Measurements from ENCODE around the gene SLC30A7.

Gene SLC30A7

DNA sequence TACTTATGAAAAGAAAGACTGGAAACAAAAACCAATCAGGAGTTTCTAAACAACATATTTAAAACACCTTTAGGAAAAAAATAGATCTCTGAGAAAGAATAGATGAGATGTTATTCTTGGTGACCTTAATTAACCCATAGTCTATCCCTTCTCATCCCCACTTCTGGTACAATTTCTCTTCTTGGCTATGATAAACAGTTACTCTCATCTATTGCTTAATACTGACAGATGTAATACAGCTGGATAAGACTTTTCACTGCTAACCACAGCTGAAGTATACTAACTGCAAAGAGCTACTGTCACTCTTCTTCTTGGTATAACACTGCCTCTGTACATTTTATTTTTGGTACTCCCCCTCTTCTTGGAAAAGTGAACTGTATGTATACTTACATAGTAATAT is 16.5 kb upstream of the SLC30A7 start:
- Histone ChIP-seq H3K27me3 (ENCODE audit: control insufficient read depth in 3 of 3, insufficient read depth in 3 of 3, low read depth in 1 of 3, low read length in 3 of 3) (no peaks in the 10 kb centered on the region), H3K4me3 (ENCODE audit: low read length in 2 of 2) (no peak overlapping the region), H4K91ac (ENCODE audit: low read depth, low read length, poor library complexity) (no peak overlapping the region), H4K8ac (ENCODE audit: low read depth, low read length) (no peak overlapping the region), H2AK5ac (ENCODE audit: low read depth, low read length) (no peak overlapping the region), H3K9me3 (replicated peaks in 1 of 2; ENCODE audit: control insufficient read depth in 2 of 2, insufficient read depth in 1 of 2, low read depth in 1 of 2, low read length in 2 of 2) (no peaks in the 10 kb centered on the region), H2AFZ (ENCODE audit: low read length) (no peak overlapping the region), H3K23ac (ENCODE audit: low read depth, low read length, poor library complexity) (no peak overlapping the region), H3K14ac (ENCODE audit: low read length) (no peak overlapping the region), H3K4me1 (ENCODE audit: control insufficient read depth in 2 of 2, insufficient read depth in 1 of 2, low read depth in 1 of 2, low read length in 2 of 2) (peaks cover 0 to 2% of the 10 kb centered on the region in 2 donors), H2BK120ac (ENCODE audit: low read depth, low read length) (no peak overlapping the region), H3K9ac (ENCODE audit: low read depth, low read length, poor library complexity) (no peak overlapping the region), H2BK12ac (ENCODE audit: low read length) (no peak overlapping the region), H2BK5ac (ENCODE audit: low read length) (no peak overlapping the region), H3K4ac (ENCODE audit: low read length) (no peak overlapping the region), H3K4me2 (ENCODE audit: insufficient read depth, low read length, poor library complexity, severe bottlenecking) (no peak overlapping the region), H3K18ac (ENCODE audit: low read length) (no peak overlapping the region), H3K79me1 (ENCODE audit: low read depth, low read length) (no peaks in the 10 kb centered on the region), H2BK15ac (ENCODE audit: low read length) (no peak overlapping the region), H3K36me3 (replicated peaks in 1 of 2; ENCODE audit: control insufficient read depth in 2 of 2, insufficient read depth in 2 of 2, low read length in 2 of 2) (peaks cover 1 to 74% of the 10 kb centered on the region in 2 donors), H3K27ac (replicated peaks; ENCODE audit: low read length) (no peak overlapping the region)
- DNase-seq (ENCODE audit: low spot score): no peak

GRCh38 chr1:100881687-100882086 is 14.2 kb upstream of the SLC30A7 start:
- Histone ChIP-seq H2AFZ (ENCODE audit: low read length) (no peak overlapping the region), H3K9ac (ENCODE audit: low read depth, low read length, poor library complexity) (no peak overlapping the region), H3K9me3 (replicated peaks in 1 of 2; ENCODE audit: control insufficient read depth in 2 of 2, insufficient read depth in 1 of 2, low read depth in 1 of 2, low read length in 2 of 2) (no peaks in the 10 kb centered on the region), H3K79me1 (ENCODE audit: low read depth, low read length) (no peaks in the 10 kb centered on the region), H3K23ac (ENCODE audit: low read depth, low read length, poor library complexity) (no peak overlapping the region), H2AK5ac (ENCODE audit: low read depth, low read length) (no peak overlapping the region), H3K36me3 (replicated peaks in 1 of 2; ENCODE audit: control insufficient read depth in 2 of 2, insufficient read depth in 2 of 2, low read length in 2 of 2) (peaks cover 1 to 63% of the 10 kb centered on the region in 2 donors), H2BK120ac (ENCODE audit: low read depth, low read length) (no peak overlapping the region), H3K18ac (ENCODE audit: low read length) (no peak overlapping the region), H4K91ac (ENCODE audit: low read depth, low read length, poor library complexity) (no peak overlapping the region), H3K4me2 (ENCODE audit: insufficient read depth, low read length, poor library complexity, severe bottlenecking) (no peak overlapping the region), H3K27me3 (ENCODE audit: control insufficient read depth in 3 of 3, insufficient read depth in 3 of 3, low read depth in 1 of 3, low read length in 3 of 3) (no peaks in the 10 kb centered on the region), H2BK15ac (ENCODE audit: low read length) (no peak overlapping the region), H3K27ac (replicated peaks; ENCODE audit: low read length) (no peak overlapping the region), H3K4ac (ENCODE audit: low read length) (no peak overlapping the region), H3K4me1 (ENCODE audit: control insufficient read depth in 2 of 2, insufficient read depth in 1 of 2, low read depth in 1 of 2, low read length in 2 of 2) (no peaks in the 10 kb centered on the region), H2BK5ac (ENCODE audit: low read length) (no peak overlapping the region), H2BK12ac (ENCODE audit: low read length) (no peak overlapping the region), H3K14ac (ENCODE audit: low read length) (no peak overlapping the region), H4K8ac (ENCODE audit: low read depth, low read length) (no peak overlapping the region), H3K4me3 (ENCODE audit: low read length in 2 of 2) (no peak overlapping the region)
- DNase-seq (ENCODE audit: low spot score): no peak
- no CpG with 5 or more reads among the region's 3 CpGs for WGBS, 2 donors (ENCODE audit: extremely low coverage in 2 of 2, insufficient read length in 2 of 2, insufficient replicate concordance in 1 of 2)

- no peak overlapping the region for H2BK120ac ChIP-seq (ENCODE audit: low read depth, low read length)
- no peak overlapping the region for H2BK12ac ChIP-seq (ENCODE audit: low read length)
- no peaks in the 10 kb centered on the region for H3K9me3 ChIP-seq (replicated peaks in 1 of 2; ENCODE audit: control insufficient read depth in 2 of 2, insufficient read depth in 1 of 2, low read depth in 1 of 2, low read length in 2 of 2)
- no CpG with 5 or more reads among the region's 2 CpGs for WGBS, 2 donors (ENCODE audit: extremely low coverage in 2 of 2, insufficient read length in 2 of 2, insufficient replicate concordance in 1 of 2)
- no peak overlapping the region for H2BK5ac ChIP-seq (ENCODE audit: low read length)
- no peak overlapping the region for H2BK15ac ChIP-seq (ENCODE audit: low read length)
- H4K91ac ChIP-seq (ENCODE audit: low read depth, low read length, poor library complexity): no peak overlapping the region
- H2AFZ ChIP-seq (ENCODE audit: low read length): no peak overlapping the region
- H3K14ac ChIP-seq (ENCODE audit: low read length): no peak overlapping the region
- no peak overlapping the region for H3K4me2 ChIP-seq (ENCODE audit: insufficient read depth, low read length, poor library complexity, severe bottlenecking)
- H3K4me3 ChIP-seq (ENCODE audit: low read length in 2 of 2): no peak overlapping the region
- H2AK5ac ChIP-seq (ENCODE audit: low read depth, low read length): no peak overlapping the region
- no peak overlapping the region for H3K9ac ChIP-seq (ENCODE audit: low read depth, low read length, poor library complexity)
- no peak overlapping the region for H3K4ac ChIP-seq (ENCODE audit: low read length)
- no peak overlapping the region for H3K27ac ChIP-seq (replicated peaks; ENCODE audit: low read length)
- no peaks in the 10 kb centered on the region for H3K79me1 ChIP-seq (ENCODE audit: low read depth, low read length)
- no peak for DNase-seq (ENCODE audit: low spot score)
- peaks cover 1 to 61% of the 10 kb centered on the region in 2 donors for H3K36me3 ChIP-seq (replicated peaks in 1 of 2; ENCODE audit: control insufficient read depth in 2 of 2, insufficient read depth in 2 of 2, low read length in 2 of 2)
- H3K18ac ChIP-seq (ENCODE audit: low read length): no peak overlapping the region
- H3K4me1 ChIP-seq (ENCODE audit: control insufficient read depth in 2 of 2, insufficient read depth in 1 of 2, low read depth in 1 of 2, low read length in 2 of 2): no peaks in the 10 kb centered on the region
- H3K23ac ChIP-seq (ENCODE audit: low read depth, low read length, poor library complexity): no peak overlapping the region
- no peaks in the 10 kb centered on the region for H3K27me3 ChIP-seq (ENCODE audit: control insufficient read depth in 3 of 3, insufficient read depth in 3 of 3, low read depth in 1 of 3, low read length in 3 of 3)
- no peak overlapping the region for H4K8ac ChIP-seq (ENCODE audit: low read depth, low read length)
Measured at GRCh38 chr1:100882698-100883097, 13.2 kb upstream of the SLC30A7 start.

- H3K14ac ChIP-seq (ENCODE audit: low read length): no peak overlapping the region
- no peak overlapping the region for H3K4me3 ChIP-seq (ENCODE audit: low read length in 2 of 2)
- peaks cover 1 to 62% of the 10 kb centered on the region in 2 donors for H3K36me3 ChIP-seq (replicated peaks in 1 of 2; ENCODE audit: control insufficient read depth in 2 of 2, insufficient read depth in 2 of 2, low read length in 2 of 2)
- H2BK120ac ChIP-seq (ENCODE audit: low read depth, low read length): no peak overlapping the region
- no peak overlapping the region for H3K4me2 ChIP-seq (ENCODE audit: insufficient read depth, low read length, poor library complexity, severe bottlenecking)
- no peak overlapping the region for H2BK15ac ChIP-seq (ENCODE audit: low read length)
- H3K27ac ChIP-seq (replicated peaks; ENCODE audit: low read length): no peak overlapping the region
- H3K27me3 ChIP-seq (ENCODE audit: control insufficient read depth in 3 of 3, insufficient read depth in 3 of 3, low read depth in 1 of 3, low read length in 3 of 3): no peaks in the 10 kb centered on the region
- H2BK5ac ChIP-seq (ENCODE audit: low read length): no peak overlapping the region
- H4K8ac ChIP-seq (ENCODE audit: low read depth, low read length): no peak overlapping the region
- H2BK12ac ChIP-seq (ENCODE audit: low read length): no peak overlapping the region
- WGBS, 2 donors (ENCODE audit: extremely low coverage in 2 of 2, insufficient read length in 2 of 2, insufficient replicate concordance in 1 of 2): no CpG with 5 or more reads among the region's 4 CpGs
- H3K9me3 ChIP-seq (replicated peaks in 1 of 2; ENCODE audit: control insufficient read depth in 2 of 2, insufficient read depth in 1 of 2, low read depth in 1 of 2, low read length in 2 of 2): peaks cover 2 to 11% of the 10 kb centered on the region in 2 donors
- no peaks in the 10 kb centered on the region for H3K4me1 ChIP-seq (ENCODE audit: control insufficient read depth in 2 of 2, insufficient read depth in 1 of 2, low read depth in 1 of 2, low read length in 2 of 2)
- H3K79me1 ChIP-seq (ENCODE audit: low read depth, low read length): no peaks in the 10 kb centered on the region
- no peak overlapping the region for H3K4ac ChIP-seq (ENCODE audit: low read length)
- H2AK5ac ChIP-seq (ENCODE audit: low read depth, low read length): no peak overlapping the region
- no peak overlapping the region for H3K9ac ChIP-seq (ENCODE audit: low read depth, low read length, poor library complexity)
- no peak overlapping the region for H4K91ac ChIP-seq (ENCODE audit: low read depth, low read length, poor library complexity)
- no peak overlapping the region for H2AFZ ChIP-seq (ENCODE audit: low read length)
- no peak overlapping the region for H3K18ac ChIP-seq (ENCODE audit: low read length)
- no peak overlapping the region for H3K23ac ChIP-seq (ENCODE audit: low read depth, low read length, poor library complexity)
- DNase-seq (ENCODE audit: low spot score): no peak
Measured at GRCh38 chr1:100883963-100884362, 11.9 kb upstream of the SLC30A7 start.
